Vagina (tissue), 2 donors: ENCODE results near the gene FLACC1. TPM values are rescaled to one million over a fixed set of nuclear protein-coding genes. Genes with fewer than 3 reads are reported as not detected.

Experiments used
- DNase-seq, 2 donors: peaks; one replicate each; pipeline ENCODE4 v3.0.0-alpha.2; 2017; ENCODE audit errors: extremely low spot score in 2 of 2
- H3K27ac ChIP-seq: fragments of 200-600 bp; sonication (generic); one replicate; pipeline ENCODE4 v1.5.1; 2019
- H3K27me3 ChIP-seq: fragments of 200-600 bp; sonication (generic); one replicate; pipeline ENCODE4 v1.5.1; 2019
- H3K36me3 ChIP-seq, 2 donors: fragments of 200-600 bp; sonication (generic); one replicate each; pipeline ENCODE4 v1.5.1; 2017 to 2019
- H3K4me1 ChIP-seq: fragments of 200-600 bp; sonication (generic); one replicate; pipeline ENCODE4 v1.5.1; 2019
- H3K4me3 ChIP-seq, 2 donors: fragments of 200-600 bp; sonication (generic); 1 replicate in 1 of 2; 2 replicates in 1 of 2; pipeline ENCODE4 v1.5.1; 2016 to 2019
- H3K9me3 ChIP-seq: fragments of 200-600 bp; sonication (generic); one replicate; pipeline ENCODE4 v1.5.1; 2019
- POLR2A ChIP-seq, 2 donors: fragments of 450-650 bp; IDR thresholded peaks; one replicate each; pipeline ENCODE4 v1.6.1; 2017; ENCODE audit warnings: antibody characterized with exemption in 2 of 2, mild to moderate bottlenecking in 2 of 2, moderate library complexity in 2 of 2
- POLR2AphosphoS5 ChIP-seq, 2 donors: sonication (generic); formaldehyde crosslinking; IDR thresholded peaks; one replicate each; pipeline ENCODE4 v1.9.0; 2017; ENCODE audit warnings: antibody characterized with exemption in 2 of 2, mild to moderate bottlenecking in 2 of 2, low read depth in 1 of 2; ENCODE audit not compliant: insufficient read depth in 1 of 2
- intact Hi-C: fragments of 100-400 bp; cut with DNase I; formaldehyde crosslinking; loops from one replicate; pipeline ENCODE4 v1.15.1; 2023
- total RNA-seq: library from RNA; depleted of rRNA; stranded (reverse); fragments of >200 nt; gene quantifications from one replicate; pipeline ENCODE4 v1.2.3, GENCODE V29; 2016
- TF ChIP-seq, protein P1 (sequence below), 3 experiments: fragments of 450-650 bp in 2 of 3; fragments of 200-600 bp in 1 of 3; sonication (generic) in 1 of 3; IDR thresholded peaks; one replicate each; pipeline ENCODE4 v1.5.1; 2017 to 2019; ENCODE audit warnings: antibody characterized with exemption in 3 of 3, mild to moderate bottlenecking in 2 of 3, moderate library complexity in 2 of 3

Gene FLACC1
- total RNA-seq, 1 donor from 2014 or later = 0.74 TPM

DNA sequence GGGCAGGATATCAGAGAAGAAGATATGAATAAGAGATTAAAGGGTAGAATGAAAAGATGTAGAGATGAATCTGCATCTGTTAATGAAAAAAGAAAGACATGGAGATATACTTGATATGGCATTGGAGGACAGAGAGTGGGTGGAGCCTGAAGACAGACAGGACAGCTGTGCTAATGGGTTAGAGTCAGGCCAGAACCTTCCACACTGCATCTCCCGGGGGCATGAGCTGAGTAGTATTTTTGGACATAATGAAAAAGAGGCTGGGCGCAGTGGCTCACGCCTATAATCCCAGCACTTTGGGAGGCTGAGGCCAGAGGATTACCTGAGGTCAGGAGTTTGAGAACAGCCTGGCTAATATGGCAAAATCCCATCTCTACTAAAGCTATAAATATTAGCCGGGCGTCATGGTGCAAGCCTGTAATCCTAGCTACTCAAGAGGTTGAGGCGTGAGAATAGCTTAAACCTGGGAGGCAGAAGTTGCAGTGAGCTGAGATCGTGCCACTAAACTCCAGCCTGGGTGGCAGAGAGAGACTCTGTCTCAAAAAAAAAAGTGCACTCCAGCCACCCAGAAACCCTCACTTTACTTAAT lies 11.4 kb downstream of the FLACC1 start:
- H3K36me3 ChIP-seq = no peaks in the 10 kb centered on the region
- DNase-seq = no peak
- H3K27me3 ChIP-seq = no peaks in the 10 kb centered on the region
- TF ChIP-seq POLR2A (IDR thresholded peaks at IDR 0.05) (no peak), POLR2AphosphoS5 (IDR thresholded peaks at IDR 0.05; ENCODE audit: insufficient read depth in 1 of 2, low read depth in 1 of 2) (no peak)
- TF ChIP-seq, protein P1, sequence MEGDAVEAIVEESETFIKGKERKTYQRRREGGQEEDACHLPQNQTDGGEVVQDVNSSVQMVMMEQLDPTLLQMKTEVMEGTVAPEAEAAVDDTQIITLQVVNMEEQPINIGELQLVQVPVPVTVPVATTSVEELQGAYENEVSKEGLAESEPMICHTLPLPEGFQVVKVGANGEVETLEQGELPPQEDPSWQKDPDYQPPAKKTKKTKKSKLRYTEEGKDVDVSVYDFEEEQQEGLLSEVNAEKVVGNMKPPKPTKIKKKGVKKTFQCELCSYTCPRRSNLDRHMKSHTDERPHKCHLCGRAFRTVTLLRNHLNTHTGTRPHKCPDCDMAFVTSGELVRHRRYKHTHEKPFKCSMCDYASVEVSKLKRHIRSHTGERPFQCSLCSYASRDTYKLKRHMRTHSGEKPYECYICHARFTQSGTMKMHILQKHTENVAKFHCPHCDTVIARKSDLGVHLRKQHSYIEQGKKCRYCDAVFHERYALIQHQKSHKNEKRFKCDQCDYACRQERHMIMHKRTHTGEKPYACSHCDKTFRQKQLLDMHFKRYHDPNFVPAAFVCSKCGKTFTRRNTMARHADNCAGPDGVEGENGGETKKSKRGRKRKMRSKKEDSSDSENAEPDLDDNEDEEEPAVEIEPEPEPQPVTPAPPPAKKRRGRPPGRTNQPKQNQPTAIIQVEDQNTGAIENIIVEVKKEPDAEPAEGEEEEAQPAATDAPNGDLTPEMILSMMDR (IDR thresholded peaks at IDR 0.05) = no peak
- intact Hi-C loops = no loop called here
- no peak overlapping the region for H3K27ac ChIP-seq
- no peaks in the 10 kb centered on the region for H3K9me3 ChIP-seq
- H3K4me3 ChIP-seq = no peak overlapping the region
- H3K4me1 ChIP-seq = no peaks in the 10 kb centered on the region

DNA sequence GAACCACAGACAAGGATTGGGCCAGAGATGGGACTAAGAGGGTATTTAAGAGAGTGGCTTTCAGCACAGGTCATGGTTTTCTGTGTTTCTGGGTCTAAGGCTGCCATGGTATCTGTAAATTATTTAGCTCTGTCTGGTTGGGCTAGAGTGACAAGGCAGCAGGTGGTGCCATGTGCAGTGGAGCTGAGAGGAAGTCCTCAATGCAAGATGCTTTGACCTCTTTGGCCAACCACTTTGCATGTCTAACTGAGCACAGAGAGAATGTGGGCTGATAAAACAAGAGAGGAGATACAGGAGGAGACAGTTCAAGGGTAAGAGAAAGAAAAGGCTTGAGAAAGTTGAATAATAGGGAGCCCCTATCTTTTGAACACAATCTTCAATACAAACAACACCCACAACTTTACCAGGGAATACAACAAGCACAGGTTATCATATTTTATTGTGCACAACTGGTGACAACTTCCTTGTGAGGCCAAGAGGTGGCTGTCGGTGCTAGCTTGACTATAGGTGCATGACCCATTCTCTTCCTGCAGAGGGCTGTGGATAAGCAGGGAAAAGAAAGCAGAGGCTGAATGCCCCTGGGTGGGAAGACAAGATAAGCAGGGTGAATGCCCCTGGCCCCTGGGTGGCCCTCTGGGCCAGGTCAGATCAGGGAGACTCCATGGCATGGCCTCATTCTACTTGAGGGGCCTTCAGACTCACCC lies 12.3 kb downstream of the FLACC1 start:
- DNase-seq = no peak
- no peaks in the 10 kb centered on the region for H3K9me3 ChIP-seq
- no peaks in the 10 kb centered on the region for H3K4me1 ChIP-seq
- intact Hi-C loops = no loop called here
- no peaks in the 10 kb centered on the region for H3K27me3 ChIP-seq
- no peak overlapping the region for H3K27ac ChIP-seq
- no peaks in the 10 kb centered on the region for H3K36me3 ChIP-seq
- no peak for TF ChIP-seq POLR2A (IDR thresholded peaks at IDR 0.05)
- TF ChIP-seq, protein P1 (IDR thresholded peaks at IDR 0.05) = no peak
- TF ChIP-seq POLR2AphosphoS5 (IDR thresholded peaks at IDR 0.05; ENCODE audit: insufficient read depth in 1 of 2, low read depth in 1 of 2) = no peak
- no peak overlapping the region for H3K4me3 ChIP-seq

DNA sequence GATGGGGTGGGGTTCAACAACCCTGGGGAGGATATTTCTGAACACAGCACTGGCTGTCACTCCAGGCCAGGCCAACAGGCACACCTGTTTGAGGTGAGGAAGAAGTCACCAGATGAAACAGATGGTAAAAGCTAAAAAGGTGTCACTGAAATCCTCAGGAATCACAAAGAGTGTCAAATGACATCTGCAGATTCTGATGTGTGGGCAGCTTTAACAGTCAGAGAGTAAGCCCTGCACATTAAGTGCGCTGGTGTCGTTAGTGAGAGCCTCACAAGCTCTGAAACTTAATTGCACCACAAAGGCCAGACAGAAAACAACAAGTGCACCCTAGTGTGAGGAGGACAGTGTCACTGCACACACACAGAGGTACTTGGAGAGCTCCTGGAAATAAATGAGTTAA lies 13.6 kb downstream of the FLACC1 start:
- Histone ChIP-seq H3K4me1 (no peaks in the 10 kb centered on the region), H3K27me3 (no peaks in the 10 kb centered on the region), H3K4me3 (no peak overlapping the region), H3K9me3 (no peaks in the 10 kb centered on the region), H3K36me3 (no peaks in the 10 kb centered on the region), H3K27ac (no peak overlapping the region)
- no peak for DNase-seq
- TF ChIP-seq, protein P1 (IDR thresholded peaks at IDR 0.05) = no peak
- TF ChIP-seq POLR2A (IDR thresholded peaks at IDR 0.05) (no peak), POLR2AphosphoS5 (IDR thresholded peaks at IDR 0.05; ENCODE audit: insufficient read depth in 1 of 2, low read depth in 1 of 2) (no peak)
- intact Hi-C loops = no loop called here

DNA sequence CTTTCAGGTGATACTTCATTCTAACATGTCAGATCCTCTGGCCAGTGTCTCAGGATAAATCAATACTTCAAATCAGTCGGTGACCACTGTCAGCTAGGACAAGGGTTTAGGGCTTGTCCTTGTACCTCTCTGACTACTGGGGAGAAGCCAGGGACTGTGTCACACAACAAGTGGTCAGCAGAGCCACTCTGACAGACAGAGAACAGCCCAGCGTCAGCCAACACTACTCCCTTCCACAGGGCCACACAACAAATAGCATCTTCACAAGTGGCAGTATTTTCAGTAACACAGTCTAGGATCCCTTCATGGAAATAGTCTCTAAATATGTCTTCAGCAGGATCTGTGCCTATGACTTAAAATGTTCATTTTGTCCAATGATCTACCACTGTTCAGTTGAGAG lies 14.2 kb downstream of the FLACC1 start:
- Histone ChIP-seq H3K4me3 (no peak overlapping the region), H3K4me1 (no peaks in the 10 kb centered on the region), H3K9me3 (no peaks in the 10 kb centered on the region), H3K36me3 (no peaks in the 10 kb centered on the region), H3K27me3 (no peaks in the 10 kb centered on the region), H3K27ac (no peak overlapping the region)
- no peak for DNase-seq
- TF ChIP-seq, protein P1 (IDR thresholded peaks at IDR 0.05) = no peak
- TF ChIP-seq POLR2A (IDR thresholded peaks at IDR 0.05) (no peak), POLR2AphosphoS5 (IDR thresholded peaks at IDR 0.05; ENCODE audit: insufficient read depth in 1 of 2, low read depth in 1 of 2) (no peak)
- intact Hi-C loops = no loop called here

DNA sequence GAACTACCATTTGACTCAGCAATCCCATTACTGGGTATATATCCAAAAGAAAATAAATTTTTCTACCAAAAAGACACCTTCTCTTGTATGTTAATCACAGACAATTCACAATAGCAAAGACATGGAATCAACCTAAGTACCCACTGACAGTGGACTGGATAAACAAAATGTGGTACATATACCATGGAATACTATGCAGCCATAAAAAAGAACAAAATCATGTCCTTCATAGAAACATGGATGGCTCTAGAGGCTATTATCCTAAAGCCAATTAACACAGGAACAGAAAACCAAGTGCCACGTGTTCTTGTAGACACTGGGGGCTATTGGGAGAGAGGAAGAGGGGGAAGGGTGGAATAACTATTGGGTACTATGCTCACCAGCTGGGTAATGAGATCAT lies 27.7 kb downstream of the FLACC1 start:
- no peak overlapping the region for H3K4me3 ChIP-seq
- H3K27ac ChIP-seq = no peak overlapping the region
- DNase-seq = no peak
- H3K9me3 ChIP-seq = no peaks in the 10 kb centered on the region
- no peaks in the 10 kb centered on the region for H3K4me1 ChIP-seq
- TF ChIP-seq, protein P1 (IDR thresholded peaks at IDR 0.05) = no peak
- TF ChIP-seq POLR2A (IDR thresholded peaks at IDR 0.05) (no peak), POLR2AphosphoS5 (IDR thresholded peaks at IDR 0.05; ENCODE audit: insufficient read depth in 1 of 2, low read depth in 1 of 2) (no peak)
- H3K36me3 ChIP-seq = no peaks in the 10 kb centered on the region
- no peaks in the 10 kb centered on the region for H3K27me3 ChIP-seq
- intact Hi-C loops = no loop called here
